Choroid plexus epithelial cell (primary cell): ENCODE results near the gene ROGDI.
A peak's percentile ranks its signal among the peaks of the same experiment; 100 is the strongest.

Experiments used
- DNase-seq: peaks from one replicate; pipeline ENCODE4 v3.0.0-alpha.2; 2010; ENCODE audit warnings: low read depth
- H3K4me3 ChIP-seq: 2 replicates; pipeline ENCODE4 v1.5.1; 2011; ENCODE audit warnings: low read depth, mild to moderate bottlenecking, control low read depth, low read length, moderate library complexity
- TF ChIP-seq, protein P1 (sequence below): conservative IDR thresholded peaks from 2 replicates; pipeline ENCODE4 v1.5.1; 2011; ENCODE audit warnings: low read depth, mild to moderate bottlenecking, control low read depth, inconsistent platforms, low read length, moderate library complexity

The ROGDI gene

DNA sequence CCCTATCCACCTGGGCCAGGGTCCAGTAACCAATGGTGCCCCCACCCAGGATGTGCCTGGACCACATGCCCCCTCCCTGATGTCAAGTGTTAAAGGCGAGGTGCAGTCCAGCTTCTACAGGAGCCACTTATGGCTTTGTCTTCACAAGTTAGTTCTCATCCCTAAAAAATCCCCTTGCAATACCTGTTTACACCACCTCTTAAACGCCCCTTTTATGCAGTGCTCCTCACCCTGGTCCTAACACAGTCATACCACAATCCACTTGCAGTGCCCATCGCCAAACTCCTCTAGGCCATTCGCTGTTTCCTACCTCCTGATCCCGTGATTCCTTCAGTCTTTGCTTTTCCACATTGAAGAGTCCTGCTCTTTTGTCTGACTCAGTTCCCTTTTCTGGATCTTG, 37.5 kb upstream of the ROGDI start:
- TF ChIP-seq, protein P1, sequence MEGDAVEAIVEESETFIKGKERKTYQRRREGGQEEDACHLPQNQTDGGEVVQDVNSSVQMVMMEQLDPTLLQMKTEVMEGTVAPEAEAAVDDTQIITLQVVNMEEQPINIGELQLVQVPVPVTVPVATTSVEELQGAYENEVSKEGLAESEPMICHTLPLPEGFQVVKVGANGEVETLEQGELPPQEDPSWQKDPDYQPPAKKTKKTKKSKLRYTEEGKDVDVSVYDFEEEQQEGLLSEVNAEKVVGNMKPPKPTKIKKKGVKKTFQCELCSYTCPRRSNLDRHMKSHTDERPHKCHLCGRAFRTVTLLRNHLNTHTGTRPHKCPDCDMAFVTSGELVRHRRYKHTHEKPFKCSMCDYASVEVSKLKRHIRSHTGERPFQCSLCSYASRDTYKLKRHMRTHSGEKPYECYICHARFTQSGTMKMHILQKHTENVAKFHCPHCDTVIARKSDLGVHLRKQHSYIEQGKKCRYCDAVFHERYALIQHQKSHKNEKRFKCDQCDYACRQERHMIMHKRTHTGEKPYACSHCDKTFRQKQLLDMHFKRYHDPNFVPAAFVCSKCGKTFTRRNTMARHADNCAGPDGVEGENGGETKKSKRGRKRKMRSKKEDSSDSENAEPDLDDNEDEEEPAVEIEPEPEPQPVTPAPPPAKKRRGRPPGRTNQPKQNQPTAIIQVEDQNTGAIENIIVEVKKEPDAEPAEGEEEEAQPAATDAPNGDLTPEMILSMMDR = peak; percentile 4
- DNase-seq = no peak
- no peak overlapping the region for H3K4me3 ChIP-seq

DNA sequence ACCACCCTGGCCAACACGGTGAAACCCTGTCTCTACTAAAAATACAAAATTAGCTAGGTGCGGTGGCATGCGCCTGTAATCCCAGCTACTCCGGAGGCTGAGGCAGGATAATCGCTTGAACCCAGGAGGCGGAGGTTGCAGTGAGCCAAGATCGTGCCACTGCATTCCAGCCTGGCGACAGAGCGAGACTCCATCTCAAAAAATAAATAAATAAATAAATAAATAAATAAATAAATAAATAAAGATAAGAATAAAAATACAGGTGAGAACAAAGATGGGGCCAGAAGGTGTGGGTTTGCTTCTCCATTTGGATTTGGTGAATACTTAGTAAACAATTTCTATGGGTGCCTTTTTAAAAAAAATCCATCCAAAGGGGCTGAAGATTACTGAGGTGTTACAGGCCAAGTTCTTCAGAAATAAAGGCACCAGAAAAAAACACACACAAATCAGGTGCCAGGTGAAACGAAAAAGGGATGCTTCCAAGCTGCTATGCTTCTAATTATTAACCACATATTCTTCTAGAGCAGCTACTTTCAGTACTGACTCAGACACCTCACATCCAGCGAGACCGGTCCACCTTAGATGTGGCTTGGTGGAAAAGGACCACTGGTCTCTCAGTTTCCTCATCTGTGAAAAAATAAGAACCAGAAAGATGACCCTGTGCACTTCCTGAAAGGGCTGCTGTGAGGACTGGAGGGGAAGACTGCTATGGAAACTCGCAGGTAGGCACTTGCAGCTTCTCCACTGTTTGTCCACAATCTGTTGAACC, 35.5 kb upstream of the ROGDI start:
- no peak overlapping the region for H3K4me3 ChIP-seq
- TF ChIP-seq, protein P1 = no peak
- DNase-seq = no peak

DNA sequence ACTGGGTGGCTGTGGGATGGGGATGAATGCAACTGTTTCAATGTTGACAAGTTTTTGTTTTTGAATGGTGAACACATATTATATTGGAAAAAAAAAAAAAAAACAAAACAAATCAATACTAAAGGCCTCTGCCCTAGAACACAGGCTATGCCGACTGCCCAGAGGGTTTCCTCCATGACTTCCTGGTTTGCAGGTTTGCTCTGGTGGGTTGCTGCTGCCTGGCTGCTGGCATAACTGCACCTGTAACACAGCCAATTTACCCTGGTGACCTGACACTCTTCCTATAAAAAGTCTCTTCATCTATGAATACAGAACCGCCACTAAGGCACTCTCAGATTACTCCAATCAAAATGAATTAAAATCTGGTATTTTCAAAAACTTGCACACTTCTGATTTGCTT, 34.3 kb upstream of the ROGDI start:
- H3K4me3 ChIP-seq = no peak overlapping the region
- TF ChIP-seq, protein P1 = no peak
- DNase-seq = no peak

DNA sequence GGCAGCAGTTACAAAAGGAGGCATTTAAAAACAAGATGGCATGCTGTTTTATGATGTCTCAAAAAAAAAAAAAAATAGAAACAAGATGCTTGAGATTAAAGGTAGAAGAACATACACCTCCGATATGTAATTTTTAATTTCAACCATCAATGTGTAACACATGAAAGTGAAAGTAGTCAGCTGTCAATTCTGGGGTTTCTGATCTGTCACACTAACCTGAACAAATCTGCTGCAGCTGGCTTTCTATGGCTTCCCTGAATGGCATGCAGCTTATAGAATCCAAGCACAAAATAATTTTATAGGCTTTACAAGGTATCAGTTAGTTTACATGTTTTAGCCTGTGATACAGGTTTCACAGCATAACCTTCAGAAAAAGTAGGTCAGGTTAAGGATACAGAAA, 31.2 kb upstream of the ROGDI start:
- no peak for DNase-seq
- H3K4me3 ChIP-seq = no peak overlapping the region
- TF ChIP-seq, protein P1 = no peak

DNA sequence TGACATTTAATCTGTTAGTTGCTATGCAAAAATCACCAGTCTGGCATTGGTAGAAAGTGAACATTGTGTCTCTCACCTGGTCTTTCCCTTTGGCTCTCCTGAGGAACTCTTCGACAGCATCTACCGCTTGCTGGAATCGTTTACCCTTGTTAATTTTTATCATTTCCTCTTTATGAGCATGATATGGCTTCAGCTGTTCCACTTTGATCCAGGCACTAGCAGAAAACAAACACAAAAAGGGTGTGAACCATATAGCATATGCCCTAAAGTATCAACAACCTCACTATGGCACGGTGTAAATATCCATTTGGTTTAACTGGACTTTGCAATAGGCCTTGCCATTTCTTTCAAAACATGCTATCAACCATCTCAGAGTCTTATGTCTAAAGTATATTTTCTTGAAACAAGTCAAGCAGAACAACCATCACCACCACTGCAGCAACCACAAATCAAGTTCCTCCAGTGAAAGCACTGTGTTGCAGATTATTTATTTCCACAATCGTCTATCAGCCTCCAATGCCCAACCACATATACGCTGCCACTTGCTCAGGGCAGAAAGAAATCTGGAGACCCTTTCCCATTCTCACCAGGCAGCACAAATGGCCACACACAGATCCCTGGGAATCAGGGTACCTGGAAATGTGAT, 30.4 kb upstream of the ROGDI start:
- TF ChIP-seq, protein P1 = no peak
- DNase-seq = no peak
- H3K4me3 ChIP-seq = no peak overlapping the region

DNA sequence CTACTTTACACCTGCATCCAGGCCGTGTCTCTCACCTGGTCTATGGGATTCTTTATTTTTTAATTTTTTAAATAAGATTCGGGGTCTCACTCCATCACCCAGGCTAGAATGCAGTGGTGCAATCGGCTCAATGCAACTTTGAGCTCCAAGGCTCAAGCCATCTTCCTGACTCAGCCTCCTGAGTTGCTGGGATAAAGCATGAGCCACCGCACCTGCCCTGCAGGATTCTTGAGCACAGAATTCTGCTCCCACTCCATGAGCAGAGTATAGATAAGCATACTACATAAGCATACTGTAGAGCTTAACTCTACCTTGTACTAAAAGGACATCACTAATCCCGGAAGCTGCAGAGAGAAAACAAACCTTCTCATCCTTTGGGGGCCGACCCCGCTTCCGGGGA, 29.2 kb upstream of the ROGDI start:
- TF ChIP-seq, protein P1 = no peak
- DNase-seq = no peak
- no peak overlapping the region for H3K4me3 ChIP-seq

DNA sequence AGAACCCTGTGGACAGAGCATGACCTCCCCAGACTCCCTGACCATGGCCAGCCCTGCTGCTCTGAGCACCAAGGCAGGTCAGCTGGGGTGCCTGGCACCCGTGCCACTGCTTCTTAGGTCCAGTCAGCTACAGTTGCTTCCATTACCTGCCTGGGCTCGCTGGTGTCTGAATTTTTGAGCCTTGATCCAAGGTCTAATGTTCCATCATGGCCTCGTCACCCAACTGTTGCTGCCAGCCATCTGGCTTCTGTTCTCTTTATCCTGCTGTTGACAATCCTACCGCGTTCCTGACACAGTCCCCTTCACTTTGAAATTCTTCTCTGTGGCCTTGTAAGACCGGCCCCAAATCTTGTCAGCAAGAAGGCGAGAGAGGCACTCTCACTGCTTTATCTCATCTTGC, 28.0 kb upstream of the ROGDI start:
- DNase-seq = no peak
- TF ChIP-seq, protein P1 = no peak
- H3K4me3 ChIP-seq = no peak overlapping the region
